CD4-positive, alpha-beta T cell (primary cell): Measurements from ENCODE around the gene DCAF6. TPM values are rescaled to one million over a fixed set of nuclear protein-coding genes. Genes with fewer than 3 reads are reported as not detected.
"Not testable (repeated sequence)": the region's sequence is repeated elsewhere in the genome, so short reads cannot be mapped to it uniquely, and the experiment has no call there.

ENCODE experiments used
- ATAC-seq: fragments of 200-7000 bp; cut with Tn5 transposase; one replicate; pipeline ENCODE4 v1.10.0; 2022; ENCODE audit warnings: mild to moderate bottlenecking; ENCODE audit not compliant: poor library complexity
- CTCF ChIA-PET: fragments of 350-600 bp; sonication (Branson Sonifier 250); formaldehyde crosslinking; loops from one replicate; lab custom pipeline; 2021; ENCODE audit warnings: antibody characterized with exemption, inconsistent platforms; lab: Charles Lee
- POLR2A ChIA-PET: fragments of 350-600 bp; sonication (Branson Sonifier 250); formaldehyde crosslinking; loops from one replicate; lab custom pipeline; 2021; ENCODE audit warnings: antibody characterized with exemption, inconsistent platforms; lab: Charles Lee
- DNase-seq, 14 experiments: peaks; one replicate each; pipeline ENCODE4 v3.0.0-alpha.2; 2013 to 2020; ENCODE audit warnings: mixed read lengths in 2 of 14
- H3K27ac ChIP-seq, 2 donors: one replicate each; pipeline versions ENCODE4 v1.5.1 to v1.7.0; 2013; ENCODE audit warnings: low read length in 2 of 2, low read depth in 1 of 2, mild to moderate bottlenecking in 1 of 2
- H3K27me3 ChIP-seq, 2 experiments: 1 replicate in 1 of 2; 2 replicates in 1 of 2; pipeline versions ENCODE4 v1.6.1 to v1.7.0; 2013; ENCODE audit warnings: low read length in 2 of 2, control low read depth in 1 of 2, mild to moderate bottlenecking in 1 of 2, moderate library complexity in 1 of 2; ENCODE audit not compliant: insufficient read depth in 2 of 2, control insufficient read depth in 1 of 2
- H3K36me3 ChIP-seq: one replicate; pipeline ENCODE4 v1.6.1; 2013; ENCODE audit warnings: low read length, control low read depth; ENCODE audit not compliant: insufficient read depth
- H3K4me1 ChIP-seq: one replicate; pipeline ENCODE4 v1.6.1; 2013; ENCODE audit warnings: low read length, control low read depth; ENCODE audit not compliant: insufficient read depth
- H3K4me3 ChIP-seq: one replicate; pipeline ENCODE4 v1.5.1; 2013; ENCODE audit warnings: mild to moderate bottlenecking, low read length, moderate library complexity
- H3K9me3 ChIP-seq, 2 experiments: 1 replicate in 1 of 2; 2 replicates in 1 of 2; pipeline versions ENCODE4 v1.6.1 to v1.7.0; 2013; ENCODE audit warnings: low read length in 2 of 2, mild to moderate bottlenecking in 2 of 2, control low read depth in 1 of 2, moderate library complexity in 1 of 2; ENCODE audit not compliant: control insufficient read depth in 1 of 2, insufficient read depth in 1 of 2
- H3K27ac Mint-ChIP-seq: one replicate; pipeline ENCODE4 v1.8.0; 2020; ENCODE audit warnings: mixed read lengths
- H3K27me3 Mint-ChIP-seq: one replicate; pipeline ENCODE4 v1.8.0; 2021; ENCODE audit warnings: mixed read lengths
- H3K36me3 Mint-ChIP-seq: one replicate; pipeline ENCODE4 v1.8.0; 2021; ENCODE audit warnings: low read depth, mixed read lengths
- H3K4me1 Mint-ChIP-seq: one replicate; pipeline ENCODE4 v1.8.0; 2021; ENCODE audit warnings: low read depth, mixed read lengths
- H3K4me3 Mint-ChIP-seq: one replicate; pipeline ENCODE4 v1.8.0; 2020; ENCODE audit warnings: mild to moderate bottlenecking, mixed read lengths
- H3K9me3 Mint-ChIP-seq: one replicate; pipeline ENCODE4 v1.8.0; 2020; ENCODE audit warnings: mixed read lengths
- intact Hi-C, 2 experiments: fragments of 100-400 bp; cut with DNase I in 1 of 2; cut with micrococcal nuclease in 1 of 2; formaldehyde crosslinking; loops; one replicate each; pipeline versions ENCODE4 v1.15.1 to v1.9.0; 2023 to 2025; cut with DNase I, micrococcal nuclease
- polyA plus RNA-seq, 2 donors: library from polyadenylated mRNA; unstranded; fragments of 120-200 nt; gene quantifications; one replicate each; pipeline ENCODE4 v1.2.1, GENCODE V29; 2013
- total RNA-seq, 174 experiments: library from RNA in 2 of 174; stranded (reverse) in 2 of 174; gene quantifications; one replicate each; pipeline ENCODE4 v1.2.3 and lab custom pipeline; 2021 to 2026
- TF ChIP-seq, protein P1 (sequence below): fragments of 200-600 bp; IDR thresholded peaks from one replicate; pipeline ENCODE4 v1.8.0; 2022; ENCODE audit warnings: antibody characterized with exemption, mild to moderate bottlenecking

Gene DCAF6
- total RNA-seq (10 to 100 TPM; 13.3 to 13.6 TPM), total RNA-seq (lab: John Stamatoyannopoulos, UW) (15.4 to 67.2 (median 46.1) reads per million in 172 experiments)
- polyA plus RNA-seq (2013, experiment 1 of 2) = 20.7 TPM
- polyA plus RNA-seq (2013, experiment 2 of 2) = 32.0 TPM

GRCh38 chr1:167936068-167936929 is at the start of gene DCAF6:
Gene DCAF6, plus strand, starts transcription at chr1:167936683. Its CDS starts 229 bp downstream, at chr1:167936912.
- H3K9me3 Mint-ChIP-seq = no peaks in the 10 kb centered on the region
- Histone ChIP-seq H3K27ac (peak within 1 kb of the TSS; percentile 77 to 96), H3K36me3 (no peaks in the 10 kb centered on the region), H3K9me3 (no peaks in the 10 kb centered on the region), H3K4me3 (peak within 1 kb of the TSS; percentile 95), H3K4me1 (peaks cover 5% of the 10 kb centered on the region), H3K27me3 (no peaks in the 10 kb centered on the region)
- H3K4me3 Mint-ChIP-seq = peak within 1 kb of the TSS; percentile 94
- peak within 1 kb of the TSS; percentile 99 for H3K27ac Mint-ChIP-seq
- H3K4me1 Mint-ChIP-seq = peaks cover 62% of the 10 kb centered on the region
- ATAC-seq (peak; percentile 81), DNase-seq (peak; percentile 93 to 100 (median 96))
- ChIA-PET POLR2A (interaction anchor here (0.7 to 2.4 kb wide), 39 partner anchors 9 to 1859 kb away, joined by 3 to 16 read pairs (median 4); partner anchors contain the start of genes ADCY10, BLZF1, CD247 and CREG1), CTCF (interaction anchor here (0.8 to 1.8 kb wide), 3 partner anchors 146 to 716 kb away, joined by 3 to 5 read pairs (median 4); partner anchors contain the start of gene POU2F1)
- no peaks in the 10 kb centered on the region for H3K27me3 Mint-ChIP-seq
- intact Hi-C loops = loop anchor here (1.0 to 10.0 kb wide), 12 partner anchors 129 to 1959 kb away; partner anchors contain the start of genes POU2F1 (in 2 of the 2), METTL18 (in 1 of the 2), SCYL3 (in 1 of the 2) and TADA1 (in 1 of the 2)
- TF ChIP-seq, protein P1, sequence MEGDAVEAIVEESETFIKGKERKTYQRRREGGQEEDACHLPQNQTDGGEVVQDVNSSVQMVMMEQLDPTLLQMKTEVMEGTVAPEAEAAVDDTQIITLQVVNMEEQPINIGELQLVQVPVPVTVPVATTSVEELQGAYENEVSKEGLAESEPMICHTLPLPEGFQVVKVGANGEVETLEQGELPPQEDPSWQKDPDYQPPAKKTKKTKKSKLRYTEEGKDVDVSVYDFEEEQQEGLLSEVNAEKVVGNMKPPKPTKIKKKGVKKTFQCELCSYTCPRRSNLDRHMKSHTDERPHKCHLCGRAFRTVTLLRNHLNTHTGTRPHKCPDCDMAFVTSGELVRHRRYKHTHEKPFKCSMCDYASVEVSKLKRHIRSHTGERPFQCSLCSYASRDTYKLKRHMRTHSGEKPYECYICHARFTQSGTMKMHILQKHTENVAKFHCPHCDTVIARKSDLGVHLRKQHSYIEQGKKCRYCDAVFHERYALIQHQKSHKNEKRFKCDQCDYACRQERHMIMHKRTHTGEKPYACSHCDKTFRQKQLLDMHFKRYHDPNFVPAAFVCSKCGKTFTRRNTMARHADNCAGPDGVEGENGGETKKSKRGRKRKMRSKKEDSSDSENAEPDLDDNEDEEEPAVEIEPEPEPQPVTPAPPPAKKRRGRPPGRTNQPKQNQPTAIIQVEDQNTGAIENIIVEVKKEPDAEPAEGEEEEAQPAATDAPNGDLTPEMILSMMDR = no peak
- H3K36me3 Mint-ChIP-seq = peaks cover 28% of the 10 kb centered on the region

GRCh38 chr1:167887187-167887586 is 49.3 kb upstream of the DCAF6 start:
- H3K27me3 Mint-ChIP-seq, H3K27ac Mint-ChIP-seq, H3K9me3 Mint-ChIP-seq, H3K27me3 ChIP-seq, H3K36me3 ChIP-seq, DNase-seq, H3K4me3 ChIP-seq, CTCF ChIA-PET, H3K9me3 ChIP-seq, H3K36me3 Mint-ChIP-seq, H3K27ac ChIP-seq, H3K4me3 Mint-ChIP-seq, intact Hi-C loops, H3K4me1 ChIP-seq, H3K4me1 Mint-ChIP-seq, POLR2A ChIA-PET, ATAC-seq: not testable (repeated sequence)

- intact Hi-C loops = no loop called here
- H3K9me3 Mint-ChIP-seq = no peaks in the 10 kb centered on the region
- H3K27me3 Mint-ChIP-seq = no peaks in the 10 kb centered on the region
- H3K4me3 Mint-ChIP-seq = no peak overlapping the region
- H3K36me3 Mint-ChIP-seq = no peaks in the 10 kb centered on the region
- H3K27ac Mint-ChIP-seq = no peak overlapping the region
- Histone ChIP-seq H3K27me3 (no peaks in the 10 kb centered on the region), H3K4me1 (no peaks in the 10 kb centered on the region), H3K9me3 (no peaks in the 10 kb centered on the region), H3K4me3 (no peak overlapping the region), H3K36me3 (no peaks in the 10 kb centered on the region), H3K27ac (no peak overlapping the region)
- DNase-seq (no peak), ATAC-seq (no peak)
- TF ChIP-seq, protein P1 = no peak
- ChIA-PET CTCF (no interaction called here), POLR2A (no interaction called here)
- H3K4me1 Mint-ChIP-seq = no peaks in the 10 kb centered on the region
Observed at GRCh38 chr1:167890400-167890799, 46.1 kb upstream of the DCAF6 start.
